SKM-1 treated with dmso at 0.1 percent for 144 hours (cell line): ENCODE measurements around the gene TNFRSF14.
"Not testable (repeated sequence)": the region's sequence is repeated elsewhere in the genome, so short reads cannot be mapped to it uniquely, and the experiment has no call there.

Source experiments
- DNase-seq: peaks from one replicate; lab custom pipeline; 2025; ENCODE audit not compliant: unreplicated experiment; lab: John Stamatoyannopoulos, UW

Gene TNFRSF14

GRCh38 chr1:2566101-2567045, 10.2 kb downstream of the TNFRSF14 start:
- no peak for DNase-seq

GRCh38 chr1:2567083-2567679, 11.0 kb downstream of the TNFRSF14 start:
- DNase-seq, result no peak

- DNase-seq, result not testable (repeated sequence)
Observed at GRCh38 chr1:2568187-2568816, 12.1 kb downstream of the TNFRSF14 start.

GRCh38 chr1:2569060-2569459, 12.9 kb downstream of the TNFRSF14 start:
- DNase-seq, result no peak

- not testable (repeated sequence) for DNase-seq
Observed at GRCh38 chr1:2569703-2570102, 13.5 kb downstream of the TNFRSF14 start.

GRCh38 chr1:2570332-2570731, 14.2 kb downstream of the TNFRSF14 start:
- DNase-seq, result no peak

GRCh38 chr1:2571348-2571747, 15.2 kb downstream of the TNFRSF14 start:
- no peak for DNase-seq

- DNase-seq, result no peak
Observed at GRCh38 chr1:2573250-2573920, 17.2 kb downstream of the TNFRSF14 start.

- DNase-seq, result no peak
Observed at GRCh38 chr1:2574350-2574749, 18.2 kb downstream of the TNFRSF14 start.

GRCh38 chr1:2575801-2576663, 19.9 kb downstream of the TNFRSF14 start:
- DNase-seq, result no peak

- DNase-seq, result not testable (repeated sequence)
Observed at GRCh38 chr1:2577565-2578075, 21.4 kb downstream of the TNFRSF14 start.

- no peak for DNase-seq
Observed at GRCh38 chr1:2578758-2579118, 22.6 kb downstream of the TNFRSF14 start.

GRCh38 chr1:2580691-2581090, 24.5 kb downstream of the TNFRSF14 start:
- no peak for DNase-seq

GRCh38 chr1:2582391-2582790, 26.2 kb downstream of the TNFRSF14 start:
- DNase-seq, result no peak

GRCh38 chr1:2583331-2583791, 27.2 kb downstream of the TNFRSF14 start:
- no peak for DNase-seq

- DNase-seq, result no peak
Observed at GRCh38 chr1:2583871-2584351, 27.7 kb downstream of the TNFRSF14 start.

GRCh38 chr1:2584686-2585317, 28.6 kb downstream of the TNFRSF14 start:
- no peak for DNase-seq

- peak; percentile 83 for DNase-seq
Observed at GRCh38 chr1:2585318-2586092, 29.3 kb downstream of the TNFRSF14 start.
